NCI-H2227 treated with DMSO at 0.1 percent for 48 hours (cell line): Measurements from ENCODE around the gene WSB2.

Experiments used
- DNase-seq: peaks from one replicate; lab custom pipeline; 2025; lab: John Stamatoyannopoulos, UW

The WSB2 gene

DNA sequence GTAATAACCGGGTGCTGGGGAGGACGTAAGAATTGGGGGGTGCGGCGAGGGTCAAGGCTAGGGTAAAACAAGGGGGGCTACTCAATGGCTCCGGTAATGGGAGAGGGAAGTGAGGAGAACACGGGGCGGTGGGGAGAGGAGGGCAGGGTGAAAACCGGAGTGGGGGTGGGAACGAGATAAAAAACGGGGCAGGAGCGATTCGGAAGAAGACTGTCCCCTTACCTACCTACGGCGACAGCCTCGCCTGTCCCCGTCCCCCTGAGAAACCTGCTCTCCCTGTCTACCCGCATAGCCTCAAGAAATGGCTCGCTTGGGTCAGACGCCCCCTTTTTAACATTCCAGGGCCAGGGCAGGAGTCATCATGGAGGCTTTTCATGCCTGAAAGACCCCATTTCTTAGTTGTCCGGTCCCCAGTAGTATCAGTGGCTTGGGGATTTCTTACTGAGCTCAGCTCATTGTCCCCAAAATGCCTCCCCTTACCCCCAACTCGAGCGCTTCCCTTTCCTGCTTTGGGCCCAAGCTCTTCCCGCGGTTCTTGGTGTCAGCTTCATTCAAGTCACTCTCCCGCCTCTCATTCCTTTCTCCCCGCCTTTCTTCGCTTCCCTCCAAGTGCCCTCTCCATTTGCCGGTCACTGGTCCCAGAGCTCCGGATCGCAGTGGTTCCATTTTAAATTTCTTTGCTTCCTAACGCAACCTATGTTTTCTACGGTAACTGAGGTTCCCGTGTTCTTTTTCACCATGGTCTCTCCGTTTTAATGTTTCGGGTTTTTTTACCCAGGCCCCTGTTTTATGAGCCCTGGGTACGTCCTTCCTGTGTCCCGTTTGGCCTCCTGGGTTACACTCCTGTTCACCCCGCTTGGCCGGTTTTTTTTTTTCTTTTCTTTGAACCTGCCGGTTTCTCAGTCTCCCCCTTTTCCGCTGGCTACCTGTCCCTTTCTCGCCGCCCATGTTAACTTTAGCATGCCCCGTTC is 1.2 kb upstream of the WSB2 start:
- peak; percentile 64 for DNase-seq

- no peak for DNase-seq
Observed at GRCh38 chr12:118060301-118061010, 523 bp downstream of the WSB2 start.

DNA sequence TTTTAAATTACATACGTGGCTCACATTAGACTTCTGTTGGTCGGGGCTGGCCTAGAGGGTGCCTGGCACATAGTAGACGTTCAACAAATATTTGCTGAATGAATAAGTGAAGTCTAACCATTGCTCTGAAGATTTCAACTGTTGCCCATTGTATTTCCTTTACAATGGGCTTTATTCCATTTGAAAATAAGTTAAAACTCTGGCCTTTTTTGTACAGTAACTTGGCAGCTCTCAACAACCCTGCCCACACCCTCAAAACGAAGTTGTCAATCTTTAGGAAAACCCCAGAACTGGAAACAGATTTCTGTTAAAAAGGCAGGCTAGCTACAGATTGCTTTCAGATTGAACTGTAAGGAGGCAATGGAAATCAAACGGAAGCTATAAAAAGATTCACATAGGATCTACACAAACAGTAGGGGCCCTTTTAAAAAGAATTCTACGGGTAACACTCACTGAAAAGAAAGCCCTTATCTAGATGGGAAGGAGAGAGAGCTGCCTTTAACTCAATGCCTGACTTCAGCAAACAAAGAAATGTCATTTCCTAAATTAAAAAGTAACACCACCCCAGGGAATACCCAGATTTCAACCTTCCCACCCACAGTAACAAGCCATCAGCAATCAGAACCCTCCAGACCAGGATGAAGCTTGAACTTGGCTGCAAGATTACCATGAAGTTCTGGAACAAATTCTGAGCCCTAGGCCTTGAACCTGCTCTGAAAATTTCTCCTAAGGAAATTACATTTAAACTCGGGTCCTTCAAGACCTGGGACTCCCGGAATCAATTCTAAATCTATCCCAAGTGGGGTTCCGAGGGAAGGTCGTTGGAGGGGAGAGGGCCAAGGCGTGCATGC is 1.4 kb downstream of the WSB2 start:
- DNase-seq, result no peak

DNA sequence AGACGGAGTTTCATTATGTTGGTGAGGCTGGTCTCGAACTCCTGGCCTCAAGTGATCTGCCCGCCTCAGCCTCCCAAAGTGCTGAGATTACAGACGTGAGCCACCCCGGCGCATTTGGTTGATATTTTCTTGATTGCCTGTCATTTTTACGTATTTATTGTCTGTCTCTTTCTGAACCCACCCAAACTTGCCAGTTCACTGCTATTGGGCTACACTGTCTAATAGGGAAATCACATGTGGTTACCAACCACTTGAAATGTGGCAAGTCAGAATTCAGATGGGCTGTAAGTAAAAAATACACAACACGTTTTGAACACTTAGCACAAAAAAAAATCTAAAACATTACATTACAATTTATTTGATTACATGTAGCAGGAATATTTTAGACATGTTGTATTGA is 2.1 kb downstream of the WSB2 start:
- no peak for DNase-seq

- DNase-seq, result no peak
Observed at GRCh38 chr12:118058227-118058626, 2.8 kb downstream of the WSB2 start.

DNA sequence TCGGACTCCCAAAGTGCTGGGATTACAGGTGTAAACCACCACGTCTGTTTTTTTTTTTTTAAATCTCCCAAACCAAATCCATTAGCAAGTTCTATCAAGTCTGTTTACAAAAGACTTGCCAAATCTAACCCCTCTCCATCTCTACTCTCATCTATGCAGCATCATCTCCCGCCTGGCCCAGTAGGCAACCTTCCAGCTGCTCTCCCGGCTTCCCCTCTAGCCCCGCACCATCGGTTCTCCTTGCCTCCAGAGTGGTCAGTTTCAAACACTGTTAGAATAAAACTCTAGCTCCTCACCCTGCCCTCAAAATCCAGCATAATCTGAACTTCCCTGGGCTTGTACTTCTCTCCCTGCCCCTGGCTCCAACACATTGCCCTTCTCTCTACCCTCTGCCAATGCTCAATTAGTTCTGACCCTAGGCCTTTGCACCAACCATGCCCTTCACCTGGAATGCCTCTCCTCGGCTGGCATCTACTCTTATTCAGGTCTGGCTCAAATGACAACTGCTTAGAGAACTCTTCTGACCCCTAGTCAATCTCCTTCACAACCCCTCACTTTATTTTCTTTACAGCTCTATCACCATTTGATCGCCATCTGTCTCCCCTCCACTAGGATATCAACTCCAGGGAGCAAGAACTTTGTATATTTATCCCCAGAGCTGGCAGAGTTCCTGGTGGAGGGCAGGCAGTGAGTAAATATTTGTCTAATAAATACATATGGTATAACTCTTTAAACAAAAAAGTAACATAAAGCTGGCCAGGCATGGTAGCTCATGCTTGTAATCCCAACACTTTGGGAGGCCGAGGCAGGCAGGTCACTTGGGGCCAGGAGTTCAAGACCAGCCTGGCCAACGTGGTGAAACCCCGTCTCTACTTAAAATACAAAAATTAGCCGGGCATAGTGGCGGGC is 4.9 kb downstream of the WSB2 start:
- DNase-seq, result no peak

- DNase-seq, result no peak
Observed at GRCh38 chr12:118055144-118055557, 5.8 kb downstream of the WSB2 start.

DNA sequence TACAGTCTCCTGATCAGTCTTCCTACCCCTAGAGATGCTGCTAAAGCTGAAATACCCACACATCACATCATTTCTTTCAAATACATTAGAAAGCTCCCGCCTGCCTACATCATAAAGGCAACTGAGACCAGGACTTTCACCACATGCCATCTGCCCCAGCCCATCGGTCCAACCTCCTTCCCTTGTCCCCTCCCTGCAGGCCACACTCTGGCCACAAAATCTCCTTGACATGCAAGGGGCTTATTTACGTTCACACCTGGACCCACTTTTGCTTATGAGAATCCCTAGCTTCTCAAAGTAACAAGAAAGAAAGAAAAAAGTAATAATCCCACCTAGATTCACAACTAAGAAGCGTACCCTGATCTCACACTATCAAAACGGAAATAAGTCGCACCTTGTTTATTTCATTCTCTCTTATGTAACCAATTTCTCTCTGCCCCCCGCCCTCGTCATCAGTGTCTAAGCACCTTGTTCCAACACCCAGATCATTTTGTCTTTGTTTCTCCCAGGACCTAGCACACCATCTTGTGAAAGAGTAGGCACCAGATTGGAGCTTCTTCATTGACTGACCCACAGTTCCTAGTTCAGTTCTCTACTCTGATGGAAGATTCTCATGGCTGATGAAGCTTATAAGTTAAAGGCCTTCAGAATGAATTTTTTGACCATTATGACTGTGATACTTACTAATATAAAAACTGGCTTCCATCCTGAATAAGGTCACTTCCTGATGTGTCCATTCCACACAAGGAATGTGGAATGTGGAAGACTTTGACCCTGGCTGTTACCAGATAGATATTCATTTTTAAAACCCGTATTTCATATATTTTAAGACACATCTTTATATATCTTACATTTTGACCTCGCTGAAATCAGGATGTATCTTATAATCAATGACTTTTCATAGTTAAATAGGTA is 7.7 kb downstream of the WSB2 start:
- no peak for DNase-seq

- DNase-seq, result no peak
Observed at GRCh38 chr12:118052324-118053070, 8.5 kb downstream of the WSB2 start.

GRCh38 chr12:118050972-118051910 is 9.7 kb downstream of the WSB2 start:
- DNase-seq, result no peak

GRCh38 chr12:118046430-118046829 is 14.5 kb downstream of the WSB2 start:
- DNase-seq, result no peak

- no peak for DNase-seq
Observed at GRCh38 chr12:118044577-118044976, 16.4 kb downstream of the WSB2 start.

GRCh38 chr12:118044075-118044474 is 16.9 kb downstream of the WSB2 start:
- DNase-seq, result no peak

DNA sequence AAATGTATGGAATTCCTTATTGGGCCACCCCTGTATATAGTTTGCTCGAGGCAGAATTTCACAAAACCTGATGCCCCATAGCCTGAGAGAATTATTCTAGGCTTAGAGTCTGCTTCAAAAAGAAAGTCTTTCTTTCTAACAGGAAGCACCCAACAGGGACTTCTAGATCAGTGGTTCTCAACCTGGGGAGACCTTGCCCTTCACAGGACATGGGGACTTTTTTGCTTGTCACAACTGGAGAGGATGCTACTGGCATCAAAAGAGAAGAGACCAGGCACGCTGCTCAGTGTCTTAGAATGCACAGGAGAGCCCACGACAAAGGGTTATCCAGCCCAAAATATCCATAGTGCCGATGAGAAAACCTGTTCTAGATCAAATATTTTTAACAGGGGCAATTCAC is 18.9 kb downstream of the WSB2 start:
- no peak for DNase-seq

DNA sequence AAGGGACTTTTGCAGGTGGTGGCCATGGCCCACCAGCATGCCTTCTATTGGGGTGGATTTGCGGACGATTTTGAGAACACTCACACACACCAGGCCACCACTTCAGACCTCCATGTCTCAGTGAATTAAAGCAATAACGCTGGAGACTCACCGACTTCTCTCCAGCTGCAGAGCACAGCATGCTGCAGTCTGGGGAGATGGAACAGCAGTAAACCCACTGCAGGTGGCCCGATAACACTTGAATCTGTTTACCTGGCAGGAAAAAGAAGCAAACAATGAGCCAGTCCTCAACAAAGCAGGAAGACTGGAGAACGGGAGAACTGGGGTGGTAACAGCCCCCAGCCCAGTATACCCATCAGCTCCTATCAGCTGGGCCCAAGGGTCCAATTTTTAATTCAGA is 22.8 kb downstream of the WSB2 start:
- DNase-seq, result no peak

DNA sequence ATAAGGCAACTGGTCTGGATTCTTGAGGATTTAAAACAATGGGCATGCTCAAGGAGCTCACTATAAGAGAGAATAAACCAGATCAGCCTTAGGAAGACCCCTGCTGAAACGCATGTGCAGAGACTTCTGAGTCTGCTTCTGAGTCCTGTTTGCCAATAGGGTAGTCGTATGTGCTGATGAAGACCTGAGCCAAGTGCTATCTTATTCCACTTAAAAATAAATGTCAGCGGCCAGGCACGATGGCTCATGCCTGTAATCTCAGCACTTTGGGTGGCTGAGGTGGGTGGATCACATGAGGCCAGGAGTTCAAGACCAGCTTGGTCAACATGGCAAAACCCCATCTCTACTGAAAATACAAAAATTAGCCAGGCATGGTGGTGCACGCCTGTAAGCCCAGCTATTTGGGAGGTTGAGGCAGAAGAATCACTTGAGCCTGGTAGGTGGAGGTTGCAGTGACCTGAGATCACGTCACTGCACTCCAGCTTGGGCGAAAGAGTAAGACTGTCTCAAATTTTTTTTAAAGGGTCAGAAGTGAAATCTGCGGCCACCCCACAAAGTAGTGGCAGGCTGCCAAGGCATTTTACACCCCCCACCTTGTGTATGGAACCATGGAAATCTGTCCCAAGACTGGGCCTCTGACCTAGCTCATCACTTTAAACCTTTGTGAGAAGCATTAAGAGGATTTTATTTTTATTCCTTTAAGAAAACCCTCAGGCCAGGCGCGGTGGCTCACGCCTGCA is 24.1 kb downstream of the WSB2 start:
- DNase-seq, result no peak

DNA sequence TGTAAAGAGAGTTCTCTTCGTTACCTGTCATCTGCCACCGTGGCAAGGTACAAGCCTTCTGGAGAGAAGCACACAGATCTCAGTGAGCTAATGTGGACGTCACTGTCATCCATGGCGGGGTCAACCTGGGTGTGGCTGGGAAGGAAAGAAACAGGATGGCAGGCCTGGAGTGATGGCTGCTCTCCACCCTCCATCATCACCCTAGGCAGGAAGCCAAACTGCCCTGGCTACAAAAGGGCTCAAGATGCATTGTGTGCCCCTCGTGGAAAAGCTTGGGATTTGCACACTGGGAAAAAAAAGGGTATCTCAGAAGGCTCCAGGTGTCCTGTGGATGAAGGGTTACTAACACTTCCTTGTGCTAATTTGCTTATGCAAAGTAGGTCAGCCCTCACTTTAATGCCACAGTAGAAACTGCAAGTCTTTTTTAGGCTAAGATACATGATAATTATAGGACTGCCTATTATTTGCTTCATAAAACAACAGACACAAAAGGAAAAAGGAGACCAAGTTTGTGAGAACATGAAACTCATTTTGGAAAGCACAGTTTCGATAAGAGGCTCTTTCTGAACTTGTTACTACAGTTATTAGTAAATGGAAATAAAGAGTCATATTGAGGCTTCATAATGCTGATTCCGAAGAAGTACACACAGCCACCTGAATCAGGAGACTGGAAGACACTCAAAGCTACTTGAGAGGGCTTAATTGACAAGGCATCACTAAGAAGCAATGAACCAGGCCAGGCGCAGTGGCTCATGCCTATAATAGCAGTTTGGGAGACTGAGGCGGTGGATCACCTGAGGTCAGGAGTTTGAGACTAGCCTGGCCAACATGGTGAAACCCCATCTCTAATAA is 25.6 kb downstream of the WSB2 start:
- DNase-seq, result no peak
